GM19239 (cell line): ENCODE measurements around the gene BIRC6.
"Not testable (repeated sequence)": the region's sequence is repeated elsewhere in the genome, so short reads cannot be mapped to it uniquely, and the experiment has no call there.

Experiments used
- DNase-seq: peaks from one replicate; pipeline ENCODE4 v3.0.0; 2011; ENCODE audit warnings: low spot score; ENCODE audit not compliant: insufficient read length
- FAIRE-seq: peaks from 2 replicates; lab custom pipeline; 2011; peaks lifted over from hg19 to GRCh38; lab: Jason Lieb, UNC

Gene BIRC6

DNA sequence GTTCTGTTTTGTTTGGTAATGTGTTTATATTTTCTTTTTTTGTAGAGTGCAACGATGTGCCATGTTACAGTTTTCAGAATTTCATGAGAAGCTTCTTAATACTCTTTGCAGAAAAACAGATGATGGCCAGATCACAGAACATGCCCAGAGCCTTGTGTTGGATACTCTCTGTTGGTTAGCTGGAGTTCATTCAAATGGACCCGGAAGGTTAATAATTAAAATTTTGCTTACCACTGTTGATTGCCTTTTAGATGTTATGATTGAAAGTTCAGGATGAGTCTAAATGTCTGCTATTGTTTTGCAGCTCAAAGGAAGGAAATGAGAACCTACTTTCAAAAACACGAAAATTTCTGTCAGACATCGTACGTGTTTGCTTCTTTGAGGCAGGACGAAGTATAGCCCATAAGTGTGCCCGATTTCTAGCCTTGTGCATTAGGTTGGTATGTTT is 85.2 kb downstream of the BIRC6 start:
- DNase-seq (no peak), FAIRE-seq (peak; percentile 33)

DNA sequence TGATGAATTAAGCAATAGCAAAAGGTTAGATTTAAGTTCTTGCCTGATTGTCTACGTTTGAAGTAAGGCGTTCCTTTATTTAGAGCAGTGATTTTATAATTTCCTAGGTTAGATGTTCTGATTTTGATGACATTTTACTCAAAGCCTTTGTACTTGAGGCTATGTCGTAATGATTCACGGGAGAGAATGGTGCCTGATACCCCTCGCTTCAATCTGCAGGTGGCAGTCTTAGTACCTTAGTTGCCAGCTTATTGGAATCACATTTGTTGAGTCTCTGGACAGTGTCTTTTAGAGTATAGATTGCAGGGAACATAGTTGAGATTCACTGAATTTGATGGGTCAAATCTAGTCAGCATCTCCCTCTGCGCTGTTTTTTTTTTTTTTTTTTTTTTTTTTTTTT is 89.5 kb downstream of the BIRC6 start:
- no peak for FAIRE-seq

DNA sequence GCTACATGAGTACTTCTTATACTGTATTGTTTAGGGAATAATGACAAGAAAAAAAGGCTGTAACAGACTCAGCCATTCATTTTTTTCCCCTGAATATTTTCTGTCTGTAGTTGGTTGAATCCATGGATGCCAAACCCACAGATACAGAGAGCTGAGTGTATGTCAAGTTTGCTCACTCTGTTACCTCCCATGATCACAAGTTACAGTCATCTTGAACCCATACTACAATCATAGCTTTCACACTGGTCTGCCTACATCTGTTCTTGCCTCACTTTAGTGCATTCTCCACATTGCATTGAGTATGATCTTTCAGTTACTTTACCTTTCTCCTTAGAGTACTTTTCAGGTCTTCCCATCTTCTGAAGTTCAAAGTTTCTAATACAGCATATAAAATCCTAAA is 94.0 kb downstream of the BIRC6 start:
- DNase-seq (no peak), FAIRE-seq (no peak)

More for the DNA sequence above, 89.5 kb downstream of the BIRC6 start:
- no peak for DNase-seq

DNA sequence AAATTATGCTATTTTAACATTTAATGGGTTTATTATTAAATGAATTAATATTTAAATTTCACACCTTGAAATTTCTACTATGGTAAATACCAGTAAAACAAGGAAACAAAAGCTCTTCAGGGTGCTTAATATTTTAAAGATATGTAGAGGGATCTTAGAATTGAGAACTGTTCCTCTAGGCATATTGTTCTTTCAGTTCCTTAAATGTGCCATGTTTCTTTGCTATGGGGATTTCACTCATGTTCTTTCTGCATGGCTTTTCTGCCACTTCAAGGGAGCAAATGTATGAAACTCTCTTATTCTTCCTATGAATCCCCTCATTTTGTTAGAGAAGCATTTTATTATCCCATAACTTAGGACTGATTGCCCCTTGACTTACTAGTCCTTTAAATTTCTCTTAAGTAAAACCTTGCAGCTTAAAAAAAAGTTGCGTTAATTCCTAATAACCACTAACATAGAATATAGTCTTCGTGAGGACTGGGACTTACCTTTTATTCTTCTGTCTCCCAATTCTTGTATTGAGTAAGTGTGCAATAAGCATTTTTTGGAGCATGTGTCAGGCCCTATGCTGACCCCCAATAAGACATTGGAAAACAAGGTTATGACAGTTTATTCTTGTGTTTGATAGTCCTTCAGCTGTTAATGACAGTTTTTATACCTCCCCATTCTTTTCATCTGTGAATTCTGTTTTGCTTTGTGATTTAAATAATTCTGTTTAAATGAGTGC is 95.7 kb downstream of the BIRC6 start:
- FAIRE-seq (no peak), DNase-seq (no peak)

DNA sequence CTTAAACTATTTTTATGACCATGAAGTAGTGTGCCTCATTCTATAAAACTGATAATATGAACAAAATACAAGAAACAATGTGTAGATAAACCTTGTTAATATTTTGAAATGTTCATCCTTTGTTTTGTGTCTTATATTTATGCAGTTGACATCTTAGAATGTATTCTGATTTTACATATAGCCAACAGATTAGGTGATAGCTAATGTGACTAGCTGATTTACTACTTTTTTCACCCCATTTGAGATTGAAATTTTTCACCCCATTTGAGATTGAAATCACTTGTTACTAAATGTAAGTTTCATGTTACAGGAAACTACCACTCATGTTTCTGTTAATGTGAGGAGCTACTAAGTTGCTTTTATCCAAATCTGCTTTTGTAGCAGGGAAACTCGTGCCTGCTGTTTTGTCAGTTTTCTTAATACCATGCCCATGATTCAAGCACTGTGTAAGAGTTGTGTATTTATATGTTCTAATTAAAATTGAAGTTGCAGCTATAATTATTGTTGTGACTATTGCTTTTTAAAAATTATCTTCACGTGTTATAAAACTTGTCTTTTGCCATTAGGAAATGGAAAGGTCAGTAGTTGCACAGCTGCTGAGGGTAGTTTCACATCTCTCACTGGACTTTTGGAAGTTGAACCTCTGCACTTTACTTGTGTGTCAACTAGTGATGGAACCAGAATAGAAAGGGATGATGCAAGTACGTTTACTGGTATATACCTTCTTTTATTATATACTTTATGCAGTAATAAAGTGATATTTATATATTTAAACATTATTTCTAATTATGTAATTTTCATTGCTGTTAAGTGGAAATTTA is 96.6 kb downstream of the BIRC6 start:
- DNase-seq (no peak), FAIRE-seq (no peak)

DNA sequence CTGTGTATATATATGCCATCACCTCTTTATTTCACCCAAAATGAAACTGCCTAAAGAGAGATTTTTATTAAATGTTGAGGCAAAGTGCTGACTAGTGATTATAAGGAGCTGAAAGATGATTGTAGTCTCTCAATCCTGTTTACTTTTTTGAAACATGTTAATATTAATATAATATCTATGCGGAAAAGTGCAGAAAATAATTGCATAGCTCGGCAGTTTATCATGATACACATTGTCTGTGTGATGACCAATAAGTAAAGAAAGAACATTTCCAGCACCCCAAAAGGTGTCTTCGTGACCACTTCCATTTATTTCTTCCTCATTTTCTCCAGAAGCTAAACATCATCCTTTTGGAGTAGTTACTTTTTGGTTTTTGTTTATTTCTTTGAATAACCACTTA is 99.0 kb downstream of the BIRC6 start:
- FAIRE-seq: no peak
- DNase-seq: no peak

DNA sequence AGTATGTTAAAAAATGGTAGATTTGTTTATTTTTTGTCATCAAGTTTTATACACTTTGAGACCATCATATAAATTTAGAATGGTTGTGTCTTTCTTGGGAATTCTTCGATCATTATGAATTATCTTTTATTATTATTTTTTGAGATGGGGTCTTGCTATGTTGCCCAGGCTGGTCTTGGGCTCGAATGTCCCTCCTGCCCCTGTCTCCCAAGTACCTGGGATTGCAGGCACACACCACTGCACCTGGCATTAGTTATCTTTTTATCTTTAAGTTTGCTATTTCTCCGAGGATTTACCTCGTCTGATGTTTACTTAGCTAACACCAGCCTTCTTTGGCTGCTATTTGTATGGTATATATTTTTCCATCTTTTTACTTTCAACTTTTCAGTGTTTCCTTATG is 100.0 kb downstream of the BIRC6 start:
- DNase-seq (no peak), FAIRE-seq (no peak)

DNA sequence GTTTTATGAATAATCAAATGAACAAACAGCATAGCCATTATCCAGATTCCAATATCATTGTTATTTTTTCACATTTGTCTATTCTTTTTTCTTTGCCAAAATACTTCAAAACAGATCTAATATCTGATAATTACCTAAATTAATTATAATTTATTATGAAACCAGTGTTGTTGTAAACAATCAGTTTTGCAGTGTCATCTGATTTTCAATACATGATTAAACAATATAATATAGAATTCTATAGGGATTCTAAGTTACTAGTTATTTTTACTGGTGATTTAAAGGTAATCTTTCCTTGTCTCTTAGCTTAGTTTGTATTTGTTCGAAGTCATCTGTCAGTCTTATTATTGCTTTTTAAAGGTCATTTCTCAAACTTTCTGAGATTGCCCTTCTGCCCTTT is 101.0 kb downstream of the BIRC6 start:
- no peak for FAIRE-seq

DNA sequence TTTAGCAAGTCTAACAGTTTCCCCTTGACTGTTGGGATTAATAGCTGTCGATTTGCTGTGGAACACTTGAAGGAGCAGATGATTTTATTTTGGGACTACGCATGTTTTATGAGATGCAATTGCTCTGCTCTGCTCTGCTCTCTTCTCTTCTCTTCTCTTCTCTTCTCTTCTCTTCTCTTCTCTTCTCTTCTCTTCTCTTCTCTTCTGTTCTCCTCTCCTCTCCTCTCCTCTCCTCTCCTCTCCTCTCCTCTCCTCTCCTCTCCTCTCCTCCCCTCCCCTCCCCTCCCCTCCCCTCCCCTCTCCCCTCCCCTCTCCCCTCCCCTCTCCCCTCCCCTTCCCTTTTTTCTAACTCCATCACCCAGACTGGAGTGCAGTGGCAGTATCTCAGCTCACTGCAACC is 104.0 kb downstream of the BIRC6 start:
- FAIRE-seq, DNase-seq: not testable (repeated sequence)

More for the DNA sequence above, 101.0 kb downstream of the BIRC6 start:
- DNase-seq: no peak

DNA sequence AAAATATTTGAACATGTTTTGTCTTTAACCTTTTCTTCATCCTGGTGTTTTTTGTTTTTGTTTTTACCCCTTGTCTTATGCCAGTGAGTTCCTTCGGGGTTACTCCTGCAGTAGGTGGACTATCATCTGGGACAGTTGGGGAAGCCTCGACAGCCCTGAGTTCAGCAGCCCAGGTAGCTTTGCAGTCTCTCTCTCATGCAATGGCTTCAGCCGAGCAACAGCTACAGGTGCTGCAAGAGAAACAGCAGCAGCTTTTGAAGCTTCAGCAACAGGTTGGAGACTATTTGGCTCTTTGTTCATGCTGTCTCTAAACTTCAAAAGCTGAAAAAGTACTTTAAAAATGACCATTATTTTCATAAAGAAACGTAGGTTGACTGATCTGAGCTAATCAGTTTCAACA is 106.3 kb downstream of the BIRC6 start:
- DNase-seq (no peak), FAIRE-seq (no peak)

DNA sequence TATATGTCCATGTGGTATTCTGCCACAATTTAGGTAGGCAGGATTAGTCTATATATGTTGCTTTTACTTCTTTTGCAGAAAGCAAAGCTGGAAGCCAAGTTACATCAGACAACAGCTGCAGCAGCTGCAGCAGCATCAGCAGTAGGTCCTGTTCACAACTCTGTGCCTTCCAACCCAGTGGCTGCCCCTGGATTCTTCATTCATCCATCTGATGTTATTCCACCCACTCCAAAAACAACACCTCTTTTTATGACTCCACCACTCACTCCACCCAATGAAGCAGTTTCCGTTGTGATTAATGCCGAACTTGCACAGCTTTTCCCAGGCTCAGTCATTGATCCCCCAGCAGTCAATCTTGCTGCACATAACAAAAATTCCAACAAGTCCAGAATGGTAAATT is 107.6 kb downstream of the BIRC6 start:
- DNase-seq: no peak
- no peak for FAIRE-seq

DNA sequence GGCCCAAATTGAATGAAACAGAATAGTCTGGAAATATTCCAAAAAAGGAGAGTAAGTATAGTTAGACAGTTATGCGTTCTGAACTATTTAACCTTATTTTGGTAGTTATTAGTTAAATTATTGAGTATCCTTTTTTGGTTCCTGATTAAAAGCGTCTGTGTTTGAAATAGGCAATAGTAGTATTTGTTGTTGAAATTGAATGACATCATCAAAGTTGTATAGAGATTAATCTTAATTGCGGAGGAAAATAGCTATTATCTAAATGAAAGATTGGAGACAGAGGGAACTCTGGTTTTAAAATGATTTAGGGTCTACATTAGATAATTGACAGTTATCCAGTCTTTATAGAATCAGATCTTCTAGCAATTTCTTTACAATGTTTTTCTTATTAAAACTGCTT is 115.8 kb downstream of the BIRC6 start:
- no peak for FAIRE-seq
- no peak for DNase-seq

DNA sequence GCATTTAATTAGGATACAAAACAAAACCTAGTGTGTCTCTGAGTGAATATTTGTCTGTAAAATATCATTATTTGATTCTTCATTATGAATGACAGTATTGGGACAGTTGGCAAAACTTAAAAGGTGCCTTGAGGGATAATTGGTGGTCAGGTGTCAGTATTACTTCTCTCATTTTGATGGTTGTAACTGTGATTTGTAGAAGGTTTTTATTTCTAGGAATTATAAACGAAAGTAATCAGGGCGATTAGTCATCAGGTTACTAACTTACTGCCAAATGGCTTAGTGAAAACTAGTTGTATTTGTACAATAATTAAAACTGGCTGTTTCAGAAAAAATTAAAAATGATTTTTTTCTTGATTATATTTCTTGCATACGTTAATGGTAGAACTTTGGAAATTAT is 117.6 kb downstream of the BIRC6 start:
- DNase-seq (no peak), FAIRE-seq (no peak)

DNA sequence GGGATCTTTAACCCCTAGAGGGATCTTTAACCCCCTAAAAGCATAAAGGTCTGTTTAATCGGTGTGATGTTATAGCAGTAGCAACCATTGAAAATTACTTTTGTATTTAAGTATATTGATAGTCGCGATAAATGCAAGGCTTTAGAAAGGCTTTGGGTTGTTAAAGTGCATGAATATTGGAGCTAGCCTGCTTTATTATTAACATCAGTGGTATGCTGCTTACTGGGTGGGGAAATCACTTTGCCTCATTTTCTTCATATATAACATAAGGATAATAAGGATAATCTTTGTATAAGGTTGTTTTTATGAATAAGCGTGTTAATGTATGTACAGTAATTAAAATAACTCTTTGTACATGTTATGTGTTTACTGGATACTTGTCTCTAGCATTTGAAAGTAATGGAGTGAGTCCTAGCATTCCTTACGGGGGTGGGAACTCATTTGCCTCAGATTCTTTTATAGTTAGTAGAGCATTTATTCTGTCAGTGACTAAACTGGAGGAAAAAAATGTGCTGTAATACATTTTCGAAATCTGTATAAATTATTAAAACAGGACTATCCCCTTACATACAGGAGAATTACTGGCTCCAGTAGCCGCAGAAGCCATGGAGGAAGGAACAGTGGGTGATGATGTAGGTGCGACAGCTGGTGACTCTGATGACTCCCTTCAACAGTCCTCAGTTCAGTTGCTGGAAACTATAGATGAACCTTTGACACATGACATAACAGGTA is 122.2 kb downstream of the BIRC6 start:
- DNase-seq (no peak), FAIRE-seq (no peak)

DNA sequence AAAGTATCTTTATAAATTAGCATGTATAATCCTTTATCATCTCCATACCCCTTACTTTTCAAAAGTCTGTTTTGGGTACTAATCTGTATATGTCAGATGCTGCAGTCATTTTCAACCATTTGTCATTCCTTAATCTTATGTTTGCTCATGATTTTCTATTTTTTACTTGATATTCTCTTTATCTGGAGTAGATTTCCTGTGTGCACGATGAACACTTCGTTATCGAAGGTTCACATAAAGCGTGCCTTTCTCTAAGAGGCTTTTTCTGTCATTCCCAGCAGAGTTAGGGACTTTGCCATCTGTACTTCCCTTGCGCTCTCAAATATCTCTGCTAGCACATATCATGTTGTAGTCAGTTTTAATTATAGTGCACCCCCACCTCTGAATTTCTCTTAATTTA is 123.2 kb downstream of the BIRC6 start:
- FAIRE-seq: no peak

DNA sequence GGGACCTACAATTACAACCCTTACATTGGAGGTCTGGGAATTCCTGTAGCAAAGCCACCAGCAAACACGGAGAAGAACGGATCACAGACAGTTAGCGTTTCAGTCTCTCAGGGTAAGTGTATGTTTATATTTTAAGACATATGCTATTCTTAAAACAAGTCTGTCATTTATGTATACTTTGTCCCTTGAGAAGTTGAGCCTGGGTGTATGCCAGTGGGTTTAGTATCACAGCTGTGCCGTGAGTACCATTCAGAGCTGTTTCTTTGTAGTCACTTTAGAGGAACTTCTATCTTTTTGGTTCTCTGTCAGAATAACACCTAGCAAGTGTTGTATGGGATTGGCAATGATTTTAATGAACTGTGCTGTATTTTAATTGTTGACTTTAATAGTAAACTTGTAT is 125.6 kb downstream of the BIRC6 start:
- DNase-seq (no peak), FAIRE-seq (no peak)

More for the DNA sequence above, 123.2 kb downstream of the BIRC6 start:
- DNase-seq: no peak

DNA sequence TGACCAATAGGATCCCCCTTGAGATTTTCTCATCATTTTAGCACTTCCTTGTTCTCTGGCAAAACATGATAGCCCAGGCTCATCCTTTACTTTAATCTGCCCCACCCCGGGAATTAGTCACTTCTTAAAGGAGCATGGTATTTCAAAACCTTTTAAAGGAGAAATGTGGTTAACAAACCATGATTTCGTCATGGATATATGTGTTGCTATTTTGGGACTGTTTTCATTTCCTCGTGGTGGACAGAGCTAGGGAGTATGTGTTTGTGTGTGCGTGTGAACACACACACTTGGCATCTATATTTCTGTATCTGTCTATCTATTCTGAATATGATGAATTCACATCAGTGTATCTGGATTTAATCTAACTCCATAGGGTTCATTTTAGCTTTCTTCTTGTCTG is 128.1 kb downstream of the BIRC6 start:
- FAIRE-seq: no peak
- no peak for DNase-seq

DNA sequence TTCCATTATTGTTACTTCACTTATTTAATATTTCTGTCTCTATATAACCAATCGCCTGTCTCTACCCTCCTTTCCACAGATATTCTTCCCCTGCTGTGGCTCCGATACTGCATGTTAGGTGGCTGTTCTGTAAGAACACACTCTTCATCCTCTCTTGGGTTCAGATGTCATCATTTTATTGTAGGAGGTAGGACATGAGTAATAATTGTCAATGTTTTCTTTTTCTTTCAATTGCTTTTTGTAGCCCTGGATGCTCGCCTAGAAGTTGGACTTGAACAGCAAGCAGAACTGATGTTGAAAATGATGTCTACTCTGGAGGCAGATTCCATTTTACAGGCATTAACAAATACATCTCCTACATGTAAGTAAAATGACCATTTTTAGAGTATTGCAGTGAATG is 128.6 kb downstream of the BIRC6 start:
- no peak for FAIRE-seq
- DNase-seq: no peak

DNA sequence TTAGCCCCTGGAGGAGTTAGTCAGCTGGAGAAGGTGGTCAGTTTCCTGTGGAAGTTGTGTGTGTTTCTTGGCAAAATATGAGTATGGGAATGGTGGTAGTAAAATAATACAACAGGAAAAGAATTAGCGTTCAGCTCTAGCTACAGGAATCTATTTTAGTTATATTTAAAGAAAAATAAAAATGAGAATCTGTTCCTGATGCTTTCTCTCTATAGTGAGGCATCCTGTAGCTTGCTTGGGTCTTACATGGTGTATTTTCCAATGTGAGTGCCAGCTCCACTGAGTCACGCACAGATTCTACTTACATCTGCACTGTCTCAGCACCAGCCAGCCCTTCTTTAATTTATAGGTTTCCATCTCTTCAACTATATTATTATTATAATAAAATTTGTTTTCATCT is 132.2 kb downstream of the BIRC6 start:
- FAIRE-seq: no peak
- no peak for DNase-seq

DNA sequence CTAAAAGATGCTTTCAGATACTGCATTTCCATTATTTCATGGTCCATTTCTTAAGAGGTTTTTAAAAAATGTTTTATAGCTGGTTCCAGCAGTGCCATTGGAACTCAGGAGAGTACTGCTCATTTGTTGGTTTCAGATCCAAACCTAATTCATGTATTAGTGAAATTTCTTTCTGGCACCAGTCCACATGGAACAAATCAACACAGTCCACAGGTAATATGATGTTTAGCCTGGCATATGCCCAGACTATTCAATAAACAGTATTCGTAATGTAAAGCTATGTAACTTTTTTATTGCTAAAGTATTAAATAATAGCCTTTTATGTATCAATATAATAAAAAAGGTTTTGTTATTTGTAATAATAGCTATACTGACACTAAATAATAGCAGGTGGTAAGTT is 134.5 kb downstream of the BIRC6 start:
- FAIRE-seq (no peak), DNase-seq (no peak)

DNA sequence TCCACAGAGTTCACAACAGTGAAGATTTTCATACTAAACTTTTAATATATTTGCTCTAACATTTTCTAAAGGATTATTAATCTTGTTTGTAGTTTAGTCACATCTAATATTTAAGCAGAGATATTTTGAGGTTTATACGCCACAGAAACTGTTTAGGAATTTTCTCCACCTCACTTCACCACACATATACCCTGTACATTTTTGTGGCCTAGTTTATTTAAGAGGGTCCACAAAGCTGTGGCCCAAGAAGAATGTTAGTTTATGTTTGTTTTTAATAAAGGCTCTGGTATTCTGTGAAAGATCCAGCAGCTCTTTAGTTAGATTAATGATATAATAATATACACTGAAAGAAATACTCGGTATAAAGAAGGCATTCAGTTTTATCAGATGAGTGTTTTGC is 138.3 kb downstream of the BIRC6 start:
- no peak for FAIRE-seq

More for the DNA sequence above, 138.3 kb downstream of the BIRC6 start:
- no peak for DNase-seq
